Epithelial cell of esophagus (primary cell): ENCODE results near the gene TCF7L2.
"Not testable (repeated sequence)": the region's sequence is repeated elsewhere in the genome, so short reads cannot be mapped to it uniquely, and the experiment has no call there.

Experiments
- DNase-seq: peaks from one replicate; pipeline ENCODE4 v3.0.0; 2010; ENCODE audit warnings: low read depth
- H3K4me3 ChIP-seq: 2 replicates; pipeline ENCODE4 v1.5.1; 2011; ENCODE audit warnings: mild to moderate bottlenecking, low read length, control low read depth
- TF ChIP-seq, protein P1 (sequence below): IDR thresholded peaks from 2 replicates; pipeline ENCODE4 v1.5.1; 2011; ENCODE audit warnings: low read depth, mild to moderate bottlenecking, low read length, control low read depth, inconsistent platforms; ENCODE audit not compliant: insufficient read depth; ENCODE audit errors: missing control alignments

The TCF7L2 gene

DNA sequence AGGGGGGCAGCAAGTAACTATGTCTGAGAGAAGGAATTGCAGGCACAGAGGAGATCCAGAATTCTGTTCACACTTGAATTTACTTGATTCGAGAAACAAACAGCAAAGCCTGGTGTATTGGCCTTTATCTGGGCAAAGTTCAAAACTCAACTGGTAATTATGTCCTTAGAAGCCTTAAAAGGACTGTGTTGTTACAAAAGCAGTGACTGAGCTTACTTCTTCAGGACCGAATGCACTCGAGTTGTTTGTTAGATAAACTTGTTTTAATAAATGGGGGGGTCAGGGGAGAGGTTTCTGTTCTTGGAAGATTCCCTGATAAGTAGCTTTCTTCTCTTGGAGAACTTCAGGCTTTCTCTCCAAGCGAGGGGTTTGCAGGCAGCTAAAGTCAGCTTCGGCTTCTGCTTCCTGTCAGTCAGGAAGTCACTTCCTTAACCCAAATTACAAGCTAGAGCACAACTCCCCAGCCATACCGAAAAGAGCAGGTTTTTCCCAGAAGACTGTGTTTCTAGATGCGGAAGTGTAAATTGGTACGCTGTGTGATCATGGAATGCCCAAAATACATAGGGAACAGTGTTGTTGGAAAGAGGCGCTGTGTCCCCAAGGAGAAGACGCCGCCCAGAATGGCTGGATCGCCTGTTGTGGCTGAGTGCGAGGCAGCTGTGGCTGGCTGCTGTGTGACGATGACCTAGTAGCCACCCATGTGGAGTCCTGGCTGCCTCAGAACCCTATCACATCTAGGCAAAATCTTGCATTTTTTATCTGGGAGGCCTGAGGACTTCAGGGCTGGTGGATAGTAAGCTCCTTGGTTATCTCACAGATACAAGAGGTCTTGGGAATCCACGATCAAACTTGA, 110.4 kb downstream of the TCF7L2 start:
- TF ChIP-seq, protein P1, sequence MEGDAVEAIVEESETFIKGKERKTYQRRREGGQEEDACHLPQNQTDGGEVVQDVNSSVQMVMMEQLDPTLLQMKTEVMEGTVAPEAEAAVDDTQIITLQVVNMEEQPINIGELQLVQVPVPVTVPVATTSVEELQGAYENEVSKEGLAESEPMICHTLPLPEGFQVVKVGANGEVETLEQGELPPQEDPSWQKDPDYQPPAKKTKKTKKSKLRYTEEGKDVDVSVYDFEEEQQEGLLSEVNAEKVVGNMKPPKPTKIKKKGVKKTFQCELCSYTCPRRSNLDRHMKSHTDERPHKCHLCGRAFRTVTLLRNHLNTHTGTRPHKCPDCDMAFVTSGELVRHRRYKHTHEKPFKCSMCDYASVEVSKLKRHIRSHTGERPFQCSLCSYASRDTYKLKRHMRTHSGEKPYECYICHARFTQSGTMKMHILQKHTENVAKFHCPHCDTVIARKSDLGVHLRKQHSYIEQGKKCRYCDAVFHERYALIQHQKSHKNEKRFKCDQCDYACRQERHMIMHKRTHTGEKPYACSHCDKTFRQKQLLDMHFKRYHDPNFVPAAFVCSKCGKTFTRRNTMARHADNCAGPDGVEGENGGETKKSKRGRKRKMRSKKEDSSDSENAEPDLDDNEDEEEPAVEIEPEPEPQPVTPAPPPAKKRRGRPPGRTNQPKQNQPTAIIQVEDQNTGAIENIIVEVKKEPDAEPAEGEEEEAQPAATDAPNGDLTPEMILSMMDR, result no peak
- no peak overlapping the region for H3K4me3 ChIP-seq
- no peak for DNase-seq

DNA sequence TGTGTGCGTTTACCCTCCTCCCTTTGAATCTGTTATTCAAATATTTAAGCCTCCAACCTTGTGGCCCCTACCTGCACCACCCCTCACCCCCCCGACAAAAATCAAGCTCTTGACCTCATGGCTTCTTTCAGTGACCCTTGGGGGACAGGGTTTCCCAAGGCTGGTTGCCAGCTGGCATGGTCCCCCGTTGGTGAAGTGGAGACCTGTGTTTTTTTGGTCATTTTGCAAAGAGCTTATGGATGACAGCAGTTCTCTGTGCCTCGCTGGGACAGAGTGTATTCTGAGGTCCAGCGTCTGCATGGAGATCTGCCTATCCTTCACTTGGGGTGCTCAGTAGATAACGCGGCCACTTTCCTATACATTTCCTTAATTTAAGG, 111.0 kb downstream of the TCF7L2 start:
- TF ChIP-seq, protein P1, result no peak
- DNase-seq, result no peak
- no peak overlapping the region for H3K4me3 ChIP-seq

DNA sequence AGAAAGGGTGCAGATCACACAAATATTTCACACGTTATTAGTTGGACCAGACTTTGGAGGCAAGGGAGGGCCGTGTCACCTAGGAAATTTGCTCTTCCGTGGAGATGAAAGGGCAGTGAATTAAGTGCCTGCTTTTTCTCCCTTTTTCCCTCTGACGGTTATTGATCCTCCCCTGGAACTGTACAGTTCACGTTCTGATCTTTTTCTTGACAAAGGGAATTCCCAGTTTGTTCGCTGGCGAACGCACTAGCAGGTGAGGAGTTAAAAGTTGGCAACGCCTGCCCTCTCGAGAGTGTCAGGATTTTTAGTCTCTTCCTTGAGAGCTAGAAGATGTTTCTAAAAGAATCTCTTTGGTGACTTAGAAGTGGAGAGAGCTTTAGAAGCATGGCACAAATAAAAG, 111.5 kb downstream of the TCF7L2 start:
- TF ChIP-seq, protein P1, result no peak
- H3K4me3 ChIP-seq, result no peak overlapping the region
- no peak for DNase-seq

DNA sequence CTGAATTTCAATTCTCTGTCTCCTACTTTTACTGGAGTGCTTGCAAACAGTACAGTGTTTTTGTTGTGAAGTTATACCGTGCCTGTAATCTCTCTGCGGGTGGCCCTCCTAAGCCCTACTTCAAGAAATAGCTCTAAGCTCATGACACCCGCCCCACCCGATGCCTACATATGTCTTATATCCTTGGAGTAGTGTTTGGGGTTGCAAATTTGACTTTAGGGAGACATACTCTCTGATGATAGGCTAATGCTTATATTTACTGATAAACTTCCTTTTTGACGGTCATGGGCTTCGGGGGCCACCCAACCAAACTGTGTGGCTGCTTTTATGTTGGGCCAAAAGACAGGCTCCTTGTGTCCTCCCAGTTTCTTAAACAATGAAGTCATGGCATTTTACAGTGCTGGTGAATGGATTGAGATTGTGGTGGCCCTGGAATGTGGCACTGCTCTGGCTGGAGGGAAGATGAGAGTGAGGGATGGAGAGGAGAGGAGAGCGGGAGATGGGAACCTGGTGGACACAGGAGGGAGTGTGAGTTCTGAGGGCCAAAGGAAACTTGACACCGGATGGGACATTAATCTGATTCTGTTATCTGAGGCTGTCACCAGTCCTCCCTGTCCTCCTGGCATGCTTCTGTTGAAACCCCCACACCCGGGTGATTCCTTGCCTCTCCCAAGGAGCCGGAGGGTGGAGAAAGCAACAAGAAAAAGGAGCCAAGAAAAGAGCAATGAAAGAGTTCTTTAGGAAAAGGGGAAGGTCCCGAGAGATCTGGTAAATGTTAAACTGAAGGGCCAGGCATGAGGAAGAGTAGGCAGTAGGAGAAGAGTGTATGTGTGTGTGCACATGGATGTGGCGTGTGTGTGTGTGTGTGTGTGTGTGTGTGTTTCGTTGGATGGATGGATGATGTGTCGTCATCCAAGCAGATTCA, 113.3 kb downstream of the TCF7L2 start:
- TF ChIP-seq, protein P1, result no peak
- H3K4me3 ChIP-seq, result no peak overlapping the region
- DNase-seq, result no peak

DNA sequence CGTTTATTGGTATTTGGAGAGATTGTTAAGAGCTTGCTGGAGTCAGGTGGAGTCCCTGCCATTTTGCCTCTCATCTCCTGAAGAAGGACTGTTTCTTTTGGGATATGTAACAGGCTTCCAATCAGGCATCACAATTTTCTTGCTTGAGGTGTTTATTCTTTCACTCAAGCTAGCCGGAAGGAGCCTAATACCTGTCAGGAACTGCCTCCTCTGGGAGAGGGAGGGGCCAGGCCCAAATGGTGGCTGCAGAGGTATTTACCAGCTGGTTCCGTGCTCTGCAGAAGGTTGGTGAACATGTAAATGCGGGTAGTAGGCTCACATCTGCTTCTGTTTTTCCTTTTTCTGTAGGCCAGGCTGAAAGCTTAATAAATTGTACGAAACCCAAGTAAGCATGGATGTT, 114.0 kb downstream of the TCF7L2 start:
- DNase-seq, result no peak
- no peak overlapping the region for H3K4me3 ChIP-seq

DNA sequence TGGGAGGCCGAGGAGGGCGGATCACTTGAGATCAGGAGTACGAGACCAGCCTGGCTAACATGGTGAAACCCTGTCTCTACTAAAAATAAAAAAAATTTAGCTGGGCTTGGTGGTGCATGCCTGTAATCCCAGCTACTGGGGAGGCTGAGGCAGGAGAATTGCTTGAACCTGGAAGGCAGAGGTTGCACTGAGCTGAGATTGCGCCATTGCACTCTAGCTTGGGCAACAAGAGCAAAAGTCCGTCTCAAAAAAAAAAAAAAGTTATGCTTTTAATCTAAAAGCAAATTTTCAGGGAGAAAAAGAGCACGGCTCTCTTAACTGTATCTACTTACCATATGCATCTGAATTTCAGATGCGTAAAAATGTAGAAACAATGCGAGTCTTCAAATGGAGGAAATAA, 116.1 kb downstream of the TCF7L2 start:
- DNase-seq, result not testable (repeated sequence)

More for the DNA sequence above, 114.0 kb downstream of the TCF7L2 start:
- TF ChIP-seq, protein P1, result no peak

DNA sequence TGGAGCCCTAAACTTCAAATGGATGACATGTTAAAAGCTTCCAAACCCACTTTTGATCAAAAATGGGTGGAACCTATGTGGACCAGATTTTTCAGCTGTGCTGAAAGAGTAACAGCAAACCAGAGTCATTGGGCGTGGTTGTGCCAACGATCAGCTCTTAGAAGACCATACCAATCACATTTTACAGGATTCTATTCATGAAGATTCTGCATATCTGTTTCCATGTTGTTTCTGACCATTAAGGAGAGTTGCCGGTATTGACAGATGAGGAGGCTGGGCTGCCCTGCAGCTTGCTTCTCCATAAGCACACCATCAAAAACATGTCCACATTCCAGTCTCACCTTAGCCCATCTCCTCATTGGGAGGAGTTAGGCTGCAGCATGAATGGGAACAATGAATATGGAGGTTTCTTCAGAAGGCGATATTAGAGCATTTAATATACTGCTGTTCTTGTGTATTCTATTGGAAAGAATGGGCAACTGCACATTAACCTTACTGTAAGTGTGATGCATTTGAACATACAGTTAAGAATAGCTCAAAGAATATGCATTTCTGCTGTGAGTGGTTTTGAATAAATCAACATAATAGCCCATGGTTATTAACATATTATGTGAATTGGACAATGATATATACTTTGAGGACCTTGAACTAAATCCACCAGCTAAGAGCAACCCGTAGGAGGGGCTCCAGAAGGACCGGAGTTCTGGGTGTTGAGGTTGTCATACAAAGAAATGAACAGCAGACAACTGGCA, 116.7 kb downstream of the TCF7L2 start:
- no peak overlapping the region for H3K4me3 ChIP-seq
- no peak for DNase-seq
- TF ChIP-seq, protein P1, result no peak

More for the DNA sequence above, 116.1 kb downstream of the TCF7L2 start:
- H3K4me3 ChIP-seq, result not testable (repeated sequence)
